Stimulated activated CD8-positive, alpha-beta memory T cell treated with anti-CD3 and anti-CD28 coated beads, Interleukin-12 subunit alpha, Interleukin-12 subunit beta, amount 100 ng/mL, for 1 hour (primary cell): Measurements from ENCODE around the gene DROSHA.

Source experiments
- DNase-seq: peaks from one replicate; pipeline ENCODE4 v3.0.0-alpha.2; 2020; ENCODE audit warnings: low read depth

DROSHA gene

DNA sequence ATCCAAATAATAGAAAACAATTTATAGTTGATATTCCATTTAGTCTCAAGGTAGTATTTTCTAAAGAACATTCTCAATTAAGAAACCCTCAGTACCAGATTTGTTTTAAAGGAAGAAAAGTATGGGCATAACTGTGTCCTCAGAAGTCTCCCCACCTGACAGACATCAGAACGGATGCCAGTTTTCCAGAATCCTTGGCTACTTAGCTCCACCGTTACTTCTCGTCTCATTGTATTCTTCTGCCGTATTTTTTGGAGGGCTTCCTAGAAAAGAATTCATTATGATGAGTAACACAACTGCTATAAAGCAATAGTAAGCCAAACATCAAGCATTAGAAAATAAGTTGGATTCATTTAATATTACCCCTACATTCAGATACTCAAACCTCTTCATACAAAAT lies 67.8 kb downstream of the DROSHA start:
- no peak for DNase-seq

DNA sequence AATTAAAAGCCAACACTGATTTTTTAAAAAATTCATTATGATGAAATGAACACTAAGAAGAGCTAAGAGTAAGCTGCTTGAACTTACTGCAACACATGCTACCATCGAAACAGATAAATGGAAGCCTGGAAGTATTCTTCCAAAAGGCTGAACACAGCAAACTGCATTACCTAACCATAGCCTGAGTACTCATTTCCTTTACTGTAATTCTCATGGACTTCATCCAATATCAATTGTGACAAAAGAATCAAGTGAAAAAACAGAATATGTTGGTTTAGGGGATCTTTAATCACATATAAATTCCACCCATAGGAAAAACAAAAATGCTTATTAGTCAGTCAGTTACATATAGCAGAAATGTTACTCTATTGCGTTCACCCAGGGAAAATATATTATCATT lies 68.5 kb downstream of the DROSHA start:
- DNase-seq = no peak

- no peak for DNase-seq
Observed at GRCh38 chr5:31459594-31459993, 72.3 kb downstream of the DROSHA start.

DNA sequence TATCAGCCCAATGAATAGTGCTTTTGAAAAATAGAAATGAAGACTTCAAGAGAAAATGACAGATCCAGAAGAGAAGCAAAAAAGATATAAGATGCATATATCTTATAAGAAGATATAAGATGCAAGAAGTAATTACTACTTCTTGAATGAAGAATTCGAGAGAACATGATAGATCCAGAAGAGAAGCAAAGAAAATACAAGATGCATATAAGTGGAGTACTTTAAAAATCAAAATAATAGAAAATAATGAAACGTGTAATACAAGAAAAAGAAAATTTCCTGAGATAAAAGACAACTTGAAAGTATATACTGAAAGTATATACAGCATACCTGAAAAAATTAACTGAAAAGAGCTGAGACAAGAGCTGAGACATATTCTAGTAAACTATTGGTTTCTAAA lies 76.7 kb downstream of the DROSHA start:
- DNase-seq = no peak

DNA sequence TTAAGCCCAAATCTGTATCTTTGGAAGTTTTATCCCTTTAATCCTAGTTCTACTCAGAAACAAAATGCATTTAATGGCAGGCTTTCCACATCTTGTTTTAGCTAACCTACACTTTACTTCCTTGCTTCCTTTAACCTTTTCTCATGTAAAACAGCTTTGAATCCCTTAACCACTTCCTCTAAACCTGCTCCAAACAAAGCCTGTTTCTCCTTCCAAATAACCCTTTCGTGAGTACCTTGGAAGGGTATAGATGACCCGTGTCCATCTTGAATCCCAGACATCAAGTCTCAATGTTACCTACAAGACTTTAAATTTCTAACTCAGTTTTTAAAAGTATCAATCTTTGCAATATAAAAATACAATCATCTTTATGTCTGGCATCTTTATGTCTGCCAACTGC lies 78.4 kb downstream of the DROSHA start:
- no peak for DNase-seq

- DNase-seq = no peak
Observed at GRCh38 chr5:31452314-31452713, 79.6 kb downstream of the DROSHA start.

DNA sequence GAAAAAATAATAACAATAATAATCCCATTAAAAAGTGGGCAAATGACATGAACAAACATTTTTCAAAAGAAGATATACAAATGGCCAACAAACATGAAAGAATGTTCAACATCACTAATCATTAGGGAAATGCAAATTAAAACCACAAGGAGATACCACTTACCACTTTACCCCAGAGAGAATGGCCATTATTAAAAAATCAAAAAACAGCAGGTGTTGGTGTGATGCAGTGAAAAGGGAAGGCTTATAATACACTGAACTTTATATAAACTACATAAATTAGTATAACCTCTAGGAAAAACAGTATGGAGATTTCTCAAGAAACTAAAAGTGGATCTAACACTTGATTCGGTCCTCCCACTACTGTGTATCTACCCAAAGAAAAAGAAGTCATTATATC lies 81.9 kb downstream of the DROSHA start:
- DNase-seq = no peak

DNA sequence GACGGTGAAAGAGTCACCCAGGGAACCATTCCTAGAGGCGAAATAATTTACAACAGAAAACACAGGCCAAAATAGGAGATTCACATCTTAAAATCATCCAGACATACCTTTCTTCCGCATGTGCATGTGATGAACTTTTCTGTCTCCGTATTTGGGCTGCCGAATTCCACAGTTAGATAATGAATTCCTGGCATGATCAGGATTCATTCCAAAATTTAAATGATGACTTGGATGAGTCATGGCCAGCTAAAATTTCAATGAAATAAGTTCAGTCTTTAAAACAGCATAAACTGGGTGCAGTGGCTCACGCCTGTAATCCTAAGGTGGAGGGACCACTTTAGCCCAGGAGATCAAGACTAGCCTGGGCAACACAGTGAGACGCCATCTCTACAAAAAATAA lies 82.7 kb downstream of the DROSHA start:
- DNase-seq = no peak

- DNase-seq = no peak
Observed at GRCh38 chr5:31445041-31445600, 86.8 kb downstream of the DROSHA start.

DNA sequence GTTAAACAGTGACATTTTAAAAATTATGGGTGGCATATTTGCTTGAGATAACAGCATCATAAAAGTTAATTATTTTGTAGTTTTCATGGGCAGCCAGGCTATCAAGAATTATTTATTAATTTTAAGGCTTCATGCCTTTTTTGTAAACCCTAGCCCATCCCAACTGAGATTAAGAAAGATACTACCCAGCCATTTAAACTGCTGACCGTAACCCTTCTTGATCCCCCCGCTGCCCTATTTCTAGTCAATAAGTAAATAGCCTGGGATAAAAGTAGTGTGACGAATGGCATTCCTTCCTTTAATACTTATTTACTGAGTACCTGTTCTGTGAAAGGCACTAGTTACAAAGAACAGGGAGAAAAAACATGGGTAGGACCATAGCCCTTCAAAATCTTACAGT lies 88.3 kb downstream of the DROSHA start:
- DNase-seq = no peak

DNA sequence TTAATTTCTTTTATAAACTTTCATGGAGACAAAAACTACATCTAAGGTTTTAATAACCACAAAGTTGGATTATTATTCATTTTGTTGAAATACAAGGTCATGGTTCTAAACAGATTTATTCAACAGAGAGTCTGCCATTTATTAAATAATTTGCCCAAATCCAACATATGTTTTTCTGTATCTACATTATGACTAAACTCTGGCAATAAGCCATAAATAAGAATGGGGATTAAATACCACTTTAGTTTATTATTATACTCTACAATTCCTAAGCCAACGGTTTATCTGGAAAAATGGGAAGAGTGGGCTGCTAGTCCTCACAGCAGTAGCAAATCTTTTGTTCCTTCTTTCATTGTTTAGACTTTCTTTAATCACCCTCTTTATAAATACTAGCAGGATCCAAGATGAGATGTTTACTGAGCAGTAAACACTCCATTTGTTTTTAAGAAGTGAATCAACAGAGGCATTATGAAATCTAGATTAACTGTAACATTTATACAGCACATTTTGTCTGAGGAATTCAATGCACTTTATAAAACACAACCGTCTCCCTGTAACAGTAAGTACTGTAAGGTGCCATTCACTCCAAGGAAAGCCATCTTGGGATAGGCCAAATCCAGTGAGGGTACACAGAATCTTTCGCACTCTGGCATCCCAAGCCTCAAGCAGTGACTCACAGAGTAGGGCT lies 89.7 kb downstream of the DROSHA start:
- no peak for DNase-seq

DNA sequence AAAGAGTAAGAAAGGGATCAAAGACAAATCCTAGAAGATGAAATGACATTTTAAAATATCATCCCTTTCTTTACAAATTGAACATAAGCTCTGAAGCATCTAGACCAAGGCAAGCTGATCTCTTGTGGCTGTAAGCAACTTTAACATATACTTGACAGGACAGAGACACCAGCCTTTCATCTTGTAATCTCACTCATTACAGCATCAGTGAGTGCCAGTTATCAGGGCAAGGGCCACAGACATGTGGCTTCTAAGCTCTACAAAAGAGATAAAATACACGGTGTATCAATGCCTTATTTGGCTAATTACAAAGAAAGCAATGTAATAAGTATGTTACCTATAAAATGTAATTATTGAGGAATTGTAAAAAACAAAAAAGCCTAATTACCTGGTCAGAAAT lies 95.0 kb downstream of the DROSHA start:
- DNase-seq = no peak

DNA sequence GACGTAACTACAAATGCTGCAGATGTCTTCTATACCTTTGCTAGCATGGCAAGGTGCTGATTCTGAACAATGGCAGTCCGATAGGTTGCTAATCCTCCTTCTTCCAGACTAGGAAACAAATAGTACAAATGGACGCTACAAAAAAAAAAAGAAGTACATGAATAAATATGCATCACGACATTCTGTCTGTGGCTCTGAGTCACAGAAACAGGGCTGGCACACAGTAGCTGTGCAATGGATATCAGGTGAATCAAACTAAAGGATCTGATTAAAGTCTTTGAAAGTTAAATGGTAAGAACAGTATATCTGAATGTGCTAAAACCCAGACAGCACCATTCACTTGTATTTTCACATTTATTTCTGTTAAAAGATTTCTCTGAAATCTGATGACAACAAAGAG lies 96.2 kb downstream of the DROSHA start:
- DNase-seq = no peak

- DNase-seq = no peak
Observed at GRCh38 chr5:31434898-31435297, 97.0 kb downstream of the DROSHA start.

GRCh38 chr5:31433229-31433628 lies 98.7 kb downstream of the DROSHA start:
- no peak for DNase-seq

DNA sequence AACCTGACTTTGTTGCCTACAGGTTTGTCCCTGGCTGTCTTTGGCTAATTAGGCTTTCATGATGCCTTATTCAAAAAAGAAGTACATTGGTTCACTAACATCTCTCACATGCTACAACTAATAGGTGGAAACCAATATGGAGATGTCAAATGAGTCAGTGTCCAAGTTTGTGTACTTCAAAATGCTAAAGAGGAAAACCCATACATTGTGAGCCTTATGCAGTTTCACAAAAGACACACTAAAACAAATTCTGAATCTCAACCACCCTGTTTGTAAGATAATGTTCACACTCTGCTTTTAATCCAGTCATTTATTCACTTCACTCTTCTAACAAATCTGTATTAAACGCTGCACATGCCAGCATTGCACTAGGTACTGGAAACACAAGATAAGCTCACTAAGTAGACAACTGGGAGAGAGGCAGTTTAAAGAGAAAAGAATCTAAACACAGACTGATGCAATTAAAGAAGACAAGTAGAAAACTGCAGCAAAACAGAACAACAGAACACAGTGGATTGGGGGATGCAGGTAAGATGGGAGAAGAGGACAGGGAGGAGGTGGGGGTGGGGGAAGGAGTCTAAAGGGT lies 104.1 kb downstream of the DROSHA start:
- no peak for DNase-seq

DNA sequence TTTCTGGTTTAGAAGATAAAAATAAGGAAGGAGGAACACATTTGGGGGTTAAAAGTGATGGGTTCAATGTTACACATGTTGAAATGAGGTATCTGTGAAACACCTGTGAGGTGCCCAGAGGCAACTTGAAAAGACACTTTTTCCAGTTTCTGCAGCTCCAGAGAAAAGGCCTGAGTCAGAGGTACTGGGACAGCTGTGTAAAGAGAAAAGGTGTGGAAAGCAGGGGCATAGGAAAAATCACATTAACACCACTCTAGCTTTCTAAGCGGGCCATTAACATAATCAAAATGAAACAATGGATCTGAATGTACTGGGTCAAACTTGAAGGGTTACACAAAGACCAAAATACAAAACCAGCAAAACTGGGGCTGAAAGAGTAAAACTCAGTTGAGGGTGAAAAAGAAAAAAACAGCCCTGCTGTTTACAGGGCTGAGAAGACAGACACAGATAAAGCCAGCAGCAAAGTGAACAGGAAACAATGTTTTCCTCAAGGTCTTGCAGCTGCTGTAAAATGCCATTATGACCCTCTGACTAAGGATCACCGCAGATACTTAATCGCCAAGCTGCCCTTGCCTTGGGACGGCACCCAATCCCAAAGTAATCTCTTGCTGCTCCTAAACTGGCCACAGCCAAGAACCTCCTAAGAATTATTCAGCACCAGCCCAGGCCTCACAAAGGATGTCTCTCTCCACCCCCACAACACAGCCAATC lies 104.7 kb downstream of the DROSHA start:
- no peak for DNase-seq

DNA sequence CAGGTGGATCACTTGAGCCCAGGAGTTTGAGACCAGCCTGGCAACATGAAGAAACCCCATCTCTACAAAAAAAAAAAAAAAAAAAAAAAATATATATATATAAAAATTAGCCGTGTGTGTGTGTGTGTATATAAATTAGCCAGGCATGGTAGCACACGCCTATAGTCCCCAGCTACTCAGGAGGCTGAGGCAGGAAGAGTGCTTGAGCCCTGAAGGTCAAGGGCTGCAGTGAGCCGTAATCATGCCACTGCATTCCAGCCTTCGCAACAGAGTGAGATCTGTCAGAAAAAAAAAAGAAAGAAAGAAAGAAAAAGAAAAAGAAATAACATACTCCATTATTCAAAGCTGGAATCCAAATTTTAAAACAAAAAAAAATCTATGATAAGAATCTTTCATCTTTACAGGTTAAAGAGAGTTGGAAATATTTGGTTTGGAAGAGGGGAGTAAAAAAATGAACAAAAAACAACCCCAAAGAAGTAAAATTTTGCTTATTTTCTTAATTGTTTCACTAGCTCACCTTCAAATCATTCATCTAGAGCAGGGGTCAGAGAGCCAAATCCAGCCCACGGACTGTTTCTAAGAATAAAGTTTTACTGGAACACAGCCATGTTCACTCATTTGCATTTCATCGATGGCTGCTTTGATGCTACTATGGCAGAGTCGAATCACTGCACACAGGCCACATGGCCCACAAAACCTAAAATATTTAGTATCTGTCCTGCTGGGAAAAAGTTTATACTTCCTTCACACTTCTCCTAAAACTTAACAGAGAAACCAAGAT lies 109.9 kb downstream of the DROSHA start:
- DNase-seq = no peak

DNA sequence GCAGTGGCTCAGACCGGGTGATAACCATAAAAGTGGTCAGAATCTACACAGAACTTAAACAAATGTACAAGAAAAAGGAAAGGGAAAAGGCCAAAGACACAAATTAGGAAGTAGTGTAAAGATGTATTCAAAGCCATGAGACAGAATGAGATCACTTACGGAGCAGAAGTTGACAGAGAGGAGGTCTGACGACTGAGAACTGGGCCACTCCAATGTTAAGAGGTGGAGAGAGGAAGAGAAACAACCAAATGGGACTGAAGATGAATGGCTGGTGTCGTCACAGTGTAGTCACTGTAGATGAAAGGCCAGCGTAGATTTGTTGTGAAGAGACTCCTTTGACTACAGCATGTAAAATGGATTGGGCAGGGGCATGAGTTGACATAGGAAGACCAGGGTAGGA lies 114.4 kb downstream of the DROSHA start:
- no peak for DNase-seq

GRCh38 chr5:31416547-31416946 lies 115.3 kb downstream of the DROSHA start:
- DNase-seq = no peak

DNA sequence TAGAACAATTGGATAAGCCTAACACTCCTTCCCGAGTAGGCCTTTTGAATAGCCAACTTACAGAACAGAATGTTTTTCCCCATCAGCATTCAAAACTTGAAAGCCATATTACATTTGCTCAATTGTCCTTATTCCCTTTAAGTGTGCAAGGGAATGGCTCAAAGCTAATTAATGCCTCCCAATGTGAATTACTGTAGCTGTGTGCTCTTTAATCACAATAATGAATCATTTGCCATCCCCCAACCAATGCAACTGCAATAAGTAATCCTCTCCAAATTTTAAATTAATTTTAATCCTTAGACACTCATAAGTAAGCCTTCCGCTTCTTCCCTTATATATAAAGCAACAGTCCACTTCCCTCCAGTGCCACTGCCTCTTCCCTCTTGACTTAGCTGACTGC lies 115.9 kb downstream of the DROSHA start:
- DNase-seq = no peak
